Measurements from ENCODE around the gene CPXM2.

CPXM2 gene

DNA sequence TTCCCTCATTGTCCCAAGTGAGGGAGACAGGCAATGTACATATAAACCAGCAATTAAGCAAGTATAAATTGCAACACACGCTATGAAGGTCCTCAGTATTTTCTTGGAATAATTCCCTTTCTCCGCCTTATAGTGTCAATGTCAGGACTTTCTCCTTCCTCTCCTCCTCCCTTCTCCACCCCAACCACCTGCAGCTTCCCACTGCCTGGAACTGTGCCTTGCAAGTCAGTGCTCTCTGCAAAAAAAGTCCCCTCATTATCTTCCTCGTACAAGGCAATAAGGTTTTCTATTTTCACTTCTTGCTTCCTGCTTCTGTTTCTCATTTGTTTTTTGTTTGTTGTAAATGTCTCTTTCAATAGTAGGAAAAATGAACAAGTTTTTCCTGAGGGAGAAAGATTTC, 113.7 kb downstream of the CPXM2 start:
- DNase-seq (ENCODE audit: low spot score): no peak
- FAIRE-seq: no peak

DNA sequence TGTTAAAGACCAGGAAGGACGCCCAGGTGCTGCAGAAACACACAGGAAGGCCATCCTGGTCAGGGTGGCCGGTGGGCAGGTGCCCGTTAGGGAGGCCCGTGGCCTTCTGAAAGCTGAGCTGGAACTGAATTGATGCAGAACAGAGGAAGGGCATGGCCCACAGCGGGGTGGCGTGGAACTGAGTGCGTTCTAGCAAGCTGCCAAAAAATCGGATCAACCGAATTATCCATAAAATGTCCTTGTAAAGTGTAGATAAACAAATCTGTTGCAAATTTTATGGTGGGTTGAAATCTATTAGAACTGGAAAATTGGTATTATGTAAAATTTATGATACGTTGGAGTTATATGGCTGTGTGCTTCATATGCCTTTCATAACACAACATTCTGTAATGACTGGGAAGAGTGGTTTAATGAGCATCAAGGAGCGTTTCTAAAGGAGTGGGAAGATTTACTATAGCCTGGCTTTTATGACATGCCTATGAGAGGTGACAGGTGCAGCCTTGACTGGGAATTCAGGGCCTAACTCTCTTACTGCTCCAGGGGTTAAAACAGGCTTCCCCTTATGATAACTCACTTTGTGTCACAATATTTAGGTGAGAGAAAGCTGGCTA, 117.4 kb downstream of the CPXM2 start:
- FAIRE-seq (no peak), DNase-seq (ENCODE audit: low spot score) (no peak)

DNA sequence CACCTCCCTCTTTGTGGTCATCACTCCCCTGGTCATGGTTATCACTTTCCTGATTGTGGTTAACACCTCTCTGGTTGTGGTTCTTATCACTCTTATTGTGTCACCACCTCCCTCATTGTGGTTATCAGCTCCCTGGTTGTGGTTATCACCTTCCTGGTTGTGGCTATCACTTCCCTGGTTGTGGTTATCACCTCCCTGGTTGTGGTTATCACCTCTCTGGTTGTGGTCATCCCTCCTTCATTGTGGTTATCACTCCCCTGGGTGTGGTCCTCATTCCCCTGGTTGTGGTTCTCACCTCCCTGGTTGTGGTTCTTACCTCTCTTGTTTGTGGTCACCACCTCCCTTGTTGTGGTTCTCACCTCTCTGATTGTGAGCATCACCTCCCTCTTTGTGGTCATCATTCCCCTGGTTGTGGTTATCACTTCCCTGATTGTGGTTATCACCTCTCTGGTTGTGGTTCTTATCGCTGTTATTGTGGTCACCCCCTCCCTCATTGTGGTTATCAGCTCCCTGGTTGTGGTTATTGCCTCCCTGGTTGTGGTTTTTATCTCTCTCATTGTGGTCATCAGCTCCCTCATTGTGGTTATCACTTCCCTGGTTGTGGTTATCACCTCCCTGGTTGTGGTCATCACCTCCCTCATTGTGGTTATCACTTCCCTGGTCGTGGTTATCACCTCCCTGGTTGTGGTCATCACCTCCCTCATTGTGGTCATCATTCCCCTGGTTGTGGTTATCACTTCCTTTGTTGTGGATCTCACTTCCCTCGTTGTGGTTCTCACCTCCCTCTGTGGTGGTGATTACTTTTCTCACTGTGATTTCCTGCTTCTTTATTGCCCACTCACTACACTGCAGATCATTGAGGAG, 118.7 kb downstream of the CPXM2 start:
- no peak for DNase-seq (ENCODE audit: low spot score)
- FAIRE-seq: no peak

DNA sequence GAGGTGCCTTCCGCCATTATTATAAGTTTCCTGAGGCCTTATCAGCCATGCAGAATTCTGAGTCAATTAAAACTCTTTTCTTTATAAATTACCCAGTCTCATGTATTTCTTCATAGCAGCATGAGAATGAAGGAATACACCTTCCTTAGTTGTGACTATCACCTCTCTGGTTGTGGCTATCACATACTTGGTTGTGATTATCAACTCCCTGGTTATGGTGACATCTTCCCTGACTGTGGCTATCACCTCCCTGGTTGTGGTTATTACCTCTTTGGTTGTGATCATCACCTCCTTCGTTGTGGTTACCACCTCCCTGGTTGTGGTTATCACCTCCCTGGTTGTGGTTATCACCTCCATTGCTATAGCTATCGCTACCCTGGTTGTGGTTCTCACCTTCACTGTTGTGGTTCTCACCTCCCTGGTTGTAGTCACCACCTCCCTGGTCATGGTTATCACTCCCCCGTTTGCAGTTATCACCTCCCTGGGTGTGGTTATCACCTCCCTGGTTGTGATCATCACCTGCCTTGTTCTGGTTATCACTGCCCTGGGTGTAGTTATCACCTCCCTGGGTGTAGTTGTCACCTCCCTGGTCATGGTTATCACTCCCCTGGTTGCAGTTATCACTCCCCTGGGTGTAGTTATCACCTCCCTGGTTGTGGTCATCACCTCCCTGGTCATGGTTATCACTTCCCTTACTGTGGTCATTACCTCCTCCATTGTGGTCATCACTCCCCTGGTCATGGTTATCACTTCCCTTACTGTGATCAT, 119.5 kb downstream of the CPXM2 start:
- no peak for FAIRE-seq
- DNase-seq (ENCODE audit: low spot score): no peak

DNA sequence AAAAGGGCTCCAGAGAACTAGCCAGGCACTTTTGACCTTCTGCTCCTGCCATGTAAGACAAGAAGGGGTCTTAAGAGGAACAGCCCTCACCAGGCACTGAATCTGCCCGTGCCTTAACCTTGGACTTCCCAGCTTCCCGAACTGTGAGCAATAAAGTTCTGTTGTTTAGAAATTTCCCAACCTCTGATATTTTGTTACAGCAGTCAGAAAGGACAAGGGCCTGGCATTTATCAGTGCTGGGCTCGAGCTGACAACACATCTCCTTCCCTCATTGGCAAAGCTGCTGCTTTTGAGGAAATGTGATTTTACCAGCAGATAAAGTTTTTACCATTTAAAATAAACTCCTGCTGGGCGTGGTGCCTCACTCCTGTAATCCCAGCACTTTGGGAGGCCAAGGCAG, 122.0 kb downstream of the CPXM2 start:
- no peak for DNase-seq (ENCODE audit: low spot score)
- FAIRE-seq: no peak

DNA sequence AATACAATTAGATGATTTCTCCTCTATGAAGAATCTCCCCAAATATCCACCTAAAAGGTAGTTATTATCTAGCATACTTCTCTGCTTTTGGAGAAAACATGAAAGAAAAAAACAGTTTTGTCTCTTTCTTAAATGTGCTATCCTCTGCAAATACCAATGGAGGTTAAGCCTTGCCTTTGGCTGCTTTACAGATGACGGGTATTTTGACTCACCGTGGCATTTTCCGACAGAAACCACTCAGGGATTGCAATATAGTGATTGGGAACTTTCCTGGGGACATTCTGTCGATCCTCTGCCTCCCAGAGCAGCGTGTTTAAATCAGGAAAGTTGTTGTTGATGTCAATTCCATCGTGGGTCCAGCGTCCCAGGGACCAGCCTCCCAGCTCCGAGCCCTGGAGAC, 124.8 kb downstream of the CPXM2 start:
- FAIRE-seq: no peak
- DNase-seq (ENCODE audit: low spot score): no peak

DNA sequence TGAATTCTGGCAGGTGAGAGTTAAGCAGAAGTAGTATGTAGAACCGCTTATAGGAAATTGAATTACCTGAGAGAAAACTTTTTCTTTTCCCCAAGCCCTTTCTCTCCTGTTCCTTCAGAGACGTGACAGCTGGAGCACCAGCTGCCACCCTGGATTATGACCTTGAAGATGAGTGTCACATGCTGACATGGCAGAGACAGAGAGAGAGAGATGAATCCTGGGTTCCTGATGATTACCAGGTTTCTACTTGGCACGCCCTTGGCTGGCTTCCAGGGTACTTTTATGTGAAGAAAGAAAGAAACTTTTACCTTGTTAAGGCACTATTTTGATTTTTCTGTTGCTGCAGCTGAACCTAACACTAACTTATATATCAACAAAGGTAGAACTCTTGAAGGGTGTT, 125.6 kb downstream of the CPXM2 start:
- FAIRE-seq: no peak
- DNase-seq (ENCODE audit: low spot score): no peak

DNA sequence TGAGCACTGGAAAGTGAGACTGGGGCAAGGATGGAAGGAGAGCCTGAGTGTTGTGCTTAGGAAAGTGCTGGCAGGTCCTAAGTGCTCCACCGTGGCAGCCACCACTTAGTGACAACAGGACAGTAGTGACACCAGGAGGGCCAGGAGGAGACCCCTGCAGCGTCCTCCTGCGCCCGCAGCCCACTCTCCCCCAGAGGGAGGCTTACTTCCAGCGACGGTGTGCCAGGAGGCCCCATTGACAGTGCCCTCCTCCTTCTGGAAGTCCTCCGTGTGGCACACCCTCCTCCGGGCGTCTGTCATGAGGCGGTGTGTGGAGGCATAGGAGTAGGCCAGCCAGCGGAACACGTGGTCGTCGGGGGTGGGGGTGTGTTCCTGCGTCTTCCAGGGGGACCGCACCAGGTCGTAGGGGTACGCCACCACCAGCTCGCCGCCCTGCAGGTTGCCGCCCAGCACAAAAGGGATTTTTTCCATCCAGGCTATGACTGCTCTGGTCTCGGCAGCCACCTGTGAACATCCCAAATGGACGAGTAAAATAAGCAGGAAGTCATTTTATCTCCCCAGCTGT, 129.9 kb downstream of the CPXM2 start:
- DNase-seq (ENCODE audit: low spot score): no peak
- FAIRE-seq: no peak

DNA sequence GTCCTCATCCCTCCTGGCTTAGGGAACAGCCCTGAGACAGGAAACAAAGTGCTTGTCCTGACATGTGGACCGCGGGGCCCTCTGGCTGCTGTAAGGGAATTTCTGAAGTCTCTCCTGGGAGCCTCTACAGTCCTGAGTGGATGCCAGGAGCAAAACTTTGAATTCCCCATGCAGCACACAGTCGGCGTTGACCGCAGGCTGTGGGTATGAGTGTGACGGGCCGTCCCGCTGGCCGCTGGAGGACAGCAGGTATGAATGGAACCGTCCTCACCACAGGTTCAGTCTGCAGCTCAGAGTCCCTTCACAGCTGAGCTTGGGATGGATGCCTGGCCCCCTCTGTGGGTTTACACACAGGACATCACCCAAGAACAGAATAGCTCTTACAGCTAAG, 130.6 kb downstream of the CPXM2 start:
- FAIRE-seq (no peak), DNase-seq (ENCODE audit: low spot score) (no peak)

DNA sequence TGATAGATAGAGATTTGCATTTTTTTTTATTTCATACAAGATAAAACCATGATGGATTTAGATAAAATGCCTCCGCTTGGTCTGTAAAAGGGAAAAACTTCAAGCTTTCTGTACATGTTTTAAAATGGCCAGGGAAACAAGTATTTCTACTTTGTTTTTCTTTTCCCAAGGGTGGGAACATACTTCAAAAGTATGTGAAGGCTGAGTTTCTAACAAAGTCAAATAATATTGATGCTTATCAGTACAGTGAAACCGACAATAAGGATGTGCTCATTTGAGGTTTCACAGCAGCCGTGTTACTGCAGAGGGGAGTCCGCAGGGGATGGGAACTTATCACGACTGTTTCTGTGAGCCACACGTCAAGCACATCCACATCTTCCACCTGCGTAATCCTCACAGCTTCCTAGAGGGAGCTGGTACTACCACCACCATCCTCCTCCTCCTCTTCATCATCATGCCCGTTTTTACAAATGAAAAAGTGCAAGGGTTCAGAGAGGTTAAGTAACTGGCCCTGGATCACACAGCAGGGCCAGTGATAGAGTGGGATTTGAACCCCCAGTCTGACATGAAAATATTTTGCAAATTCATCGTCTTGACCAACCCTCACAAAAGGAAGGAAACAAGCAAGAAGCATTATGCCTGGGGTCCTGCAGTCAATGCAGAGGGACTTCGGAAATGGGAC, 131.1 kb downstream of the CPXM2 start:
- no peak for FAIRE-seq
- DNase-seq (ENCODE audit: low spot score): no peak

DNA sequence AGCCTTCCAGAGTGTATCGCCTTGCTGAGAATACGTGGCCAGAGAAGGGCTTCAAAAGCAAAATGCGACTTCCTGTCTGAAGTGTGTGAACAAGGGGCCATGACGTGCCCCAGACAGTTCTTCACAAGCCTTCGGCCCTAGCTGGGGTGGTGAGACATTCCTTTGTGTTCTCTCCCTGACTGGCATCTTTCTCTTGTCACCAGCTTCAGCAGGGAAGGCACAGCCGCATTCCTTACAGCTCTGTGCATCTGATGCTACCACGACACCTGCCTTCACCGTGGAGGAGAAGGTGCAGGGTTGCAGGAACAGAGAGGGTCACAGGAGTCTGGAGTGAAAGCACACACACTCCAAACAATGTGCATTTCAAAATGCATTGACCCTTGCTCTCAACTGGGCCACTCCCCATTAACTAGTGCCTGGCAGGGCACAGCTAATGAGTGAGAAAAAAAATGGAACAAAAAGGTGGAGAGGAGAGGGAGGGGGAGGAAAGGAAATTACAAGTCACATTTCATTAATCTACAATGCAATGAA, 132.0 kb downstream of the CPXM2 start:
- no peak for FAIRE-seq
- DNase-seq (ENCODE audit: low spot score): no peak

DNA sequence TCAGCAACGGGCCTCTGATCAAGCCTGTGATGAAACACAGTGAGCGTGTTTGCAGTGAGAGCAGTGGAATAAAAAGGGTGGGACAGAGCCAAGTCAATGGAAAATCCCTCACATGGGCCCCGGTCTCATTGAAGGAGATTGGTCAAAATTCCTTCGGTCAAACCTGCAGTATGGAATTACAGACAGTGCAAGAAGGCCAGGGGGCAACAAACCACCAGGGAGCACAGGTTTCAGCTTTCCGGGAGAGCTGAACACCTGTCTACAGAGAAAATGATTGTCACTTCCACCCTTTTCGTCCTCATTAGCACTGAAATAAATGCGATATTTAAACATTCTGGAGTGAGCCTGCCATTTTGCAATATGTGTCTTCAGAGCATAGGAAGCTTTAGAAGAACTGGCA, 132.6 kb downstream of the CPXM2 start:
- DNase-seq (ENCODE audit: low spot score): no peak
- FAIRE-seq: no peak

DNA sequence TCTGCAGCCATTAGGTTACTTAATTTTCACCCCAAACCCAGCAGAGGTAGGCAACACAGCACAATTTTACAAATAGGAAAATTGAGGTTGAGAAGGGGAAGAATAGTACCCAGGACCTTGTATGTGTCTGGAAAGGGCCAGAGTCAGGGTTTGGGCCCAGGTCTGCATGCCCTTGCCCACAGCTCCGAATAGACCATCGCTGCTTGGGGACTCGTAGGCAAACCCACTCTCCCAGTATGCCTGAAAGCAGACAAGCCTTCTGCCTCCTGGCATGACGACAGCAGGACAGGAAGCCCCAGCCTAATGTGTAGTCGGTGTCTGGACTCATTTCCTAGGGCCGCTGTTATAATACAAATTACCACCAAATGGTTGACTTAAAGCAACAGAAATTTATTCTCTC, 133.8 kb downstream of the CPXM2 start:
- no peak for FAIRE-seq

DNA sequence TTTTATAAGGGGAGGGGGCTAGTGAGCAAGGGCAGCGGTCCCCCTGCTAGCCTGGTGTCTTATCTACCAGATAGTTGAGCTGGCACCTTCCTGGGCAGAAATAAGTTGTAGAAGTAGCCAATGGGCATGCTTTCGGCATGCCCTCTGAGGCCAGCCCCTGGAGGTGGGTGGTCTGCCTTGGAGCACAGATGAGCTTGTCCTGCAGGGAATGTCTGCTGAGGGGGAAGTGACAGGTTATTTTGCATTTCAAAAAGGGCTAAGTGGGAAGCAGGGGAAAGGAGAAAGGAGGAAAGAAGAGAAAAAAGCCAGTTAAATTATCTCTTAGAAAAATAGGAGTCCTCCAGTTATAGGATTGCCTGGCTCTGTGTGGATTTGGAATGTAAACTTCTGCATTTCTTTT, 136.5 kb downstream of the CPXM2 start:
- no peak for DNase-seq (ENCODE audit: low spot score)
- FAIRE-seq: no peak

More for the DNA sequence above, 133.8 kb downstream of the CPXM2 start:
- no peak for DNase-seq (ENCODE audit: low spot score)

DNA sequence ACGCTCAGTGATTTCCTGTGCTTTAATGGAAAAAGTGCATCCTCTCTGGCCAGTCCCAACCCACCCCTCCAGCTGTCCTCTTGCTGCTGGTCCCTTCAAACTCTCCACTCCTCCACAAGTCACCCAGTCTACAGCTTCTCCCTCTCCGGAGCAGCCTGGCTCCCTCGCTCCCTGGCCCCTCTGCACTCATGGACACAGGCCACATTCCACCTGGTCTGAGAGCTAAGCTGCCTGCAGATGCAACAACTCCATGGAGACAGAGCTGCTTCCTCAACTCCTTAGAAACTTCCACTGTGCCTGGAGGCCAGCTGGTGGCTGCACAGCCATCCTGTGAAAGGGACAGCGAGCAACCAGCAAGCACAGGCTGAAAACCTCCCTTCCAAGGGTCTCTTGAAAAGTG, 137.5 kb downstream of the CPXM2 start:
- DNase-seq (ENCODE audit: low spot score) (no peak), FAIRE-seq (no peak)

DNA sequence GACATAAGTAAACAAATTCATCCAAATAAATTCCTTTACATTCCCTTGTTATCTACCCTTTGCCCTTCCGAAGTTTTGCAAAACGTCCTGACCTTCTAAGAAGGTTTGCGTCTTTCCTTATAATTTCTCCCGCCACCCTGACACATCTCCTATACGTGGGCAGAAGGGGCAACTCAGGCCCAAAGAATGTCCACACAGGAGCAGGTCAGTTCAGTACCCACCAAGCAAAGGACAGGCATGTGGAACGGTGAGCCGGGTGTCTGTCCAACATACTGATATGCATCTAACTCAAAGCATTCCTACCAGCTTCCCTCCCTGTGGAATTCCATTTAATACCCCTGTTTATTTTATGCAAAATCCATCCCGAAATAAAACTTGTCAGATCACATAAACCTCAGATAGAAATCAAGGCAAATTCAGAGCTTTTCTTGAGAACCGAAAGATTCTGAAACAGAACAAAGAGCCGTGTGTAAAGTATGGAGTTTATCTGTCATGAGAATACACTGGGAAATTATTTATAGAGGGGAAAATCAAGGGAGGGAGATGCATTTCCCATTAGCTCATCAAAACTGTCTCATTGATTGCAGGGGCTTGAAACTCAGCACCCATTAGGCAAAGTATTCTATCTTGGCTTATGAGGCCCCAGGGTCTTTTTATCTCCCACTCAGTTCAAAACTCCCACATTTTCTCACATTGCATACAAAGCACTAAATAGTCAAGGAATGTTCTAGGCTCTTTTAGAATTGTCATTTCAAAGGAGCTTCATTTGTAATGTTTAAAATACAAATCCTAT, 140.1 kb downstream of the CPXM2 start:
- FAIRE-seq (no peak), DNase-seq (ENCODE audit: low spot score) (no peak)

DNA sequence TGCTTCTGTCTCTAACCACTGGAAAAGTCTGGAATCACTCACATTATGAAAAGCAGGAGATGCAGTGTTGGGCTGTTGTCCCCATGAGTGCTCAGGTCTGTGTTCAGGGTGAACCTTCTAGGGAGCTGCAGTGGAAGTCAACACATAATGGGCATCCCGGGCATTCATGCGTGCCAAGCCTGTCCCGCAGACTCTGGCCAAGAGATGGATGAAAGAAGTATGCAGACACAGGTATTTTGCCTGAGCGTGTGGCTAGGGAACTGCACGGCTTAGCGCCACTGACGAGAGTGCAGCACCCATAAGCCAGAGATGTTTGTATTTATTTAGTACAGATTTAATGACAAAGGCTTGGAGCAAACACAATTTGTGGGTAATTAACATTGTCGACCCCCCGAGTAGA, 140.7 kb downstream of the CPXM2 start:
- FAIRE-seq (no peak), DNase-seq (ENCODE audit: low spot score) (no peak)

DNA sequence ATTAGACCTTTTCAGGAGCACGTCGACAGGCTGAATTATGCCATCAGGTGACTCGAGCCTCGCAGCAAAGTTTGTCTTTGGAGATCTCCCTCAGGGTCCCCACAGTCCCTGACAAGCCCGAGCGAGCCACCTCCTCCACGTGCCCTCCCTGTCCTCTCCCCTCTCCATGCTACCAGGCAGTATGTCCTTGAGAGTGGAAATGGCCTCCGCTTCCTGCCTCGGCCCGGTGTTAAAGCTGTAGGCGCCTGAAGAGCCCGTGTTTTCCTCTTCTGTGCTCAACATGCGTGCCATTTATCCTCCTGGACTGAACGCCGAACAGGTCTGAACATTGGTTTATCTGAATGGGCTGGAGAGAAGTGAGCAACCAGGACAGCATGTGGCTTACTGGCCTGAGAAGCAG, 142.9 kb downstream of the CPXM2 start:
- DNase-seq (ENCODE audit: low spot score) (no peak), FAIRE-seq (no peak)

DNA sequence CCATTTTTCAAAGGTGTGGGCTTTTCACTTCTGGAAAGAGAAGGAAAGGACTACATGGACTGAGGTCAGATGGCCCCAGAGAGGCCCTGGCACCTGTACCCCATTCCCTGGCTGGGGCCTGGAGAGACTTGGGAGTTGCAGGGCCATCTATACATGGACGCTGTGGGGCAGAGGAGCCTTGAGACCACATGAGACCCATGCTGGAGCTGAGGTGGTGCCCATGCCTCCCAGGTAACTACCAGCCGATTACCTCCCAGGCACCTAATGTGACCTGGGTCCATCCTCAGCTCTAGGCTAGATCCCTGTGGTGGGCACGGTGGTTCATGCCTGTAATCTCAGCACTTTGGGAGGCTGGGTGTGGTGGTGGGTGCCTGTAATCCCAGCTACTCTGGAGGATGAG, 144.2 kb downstream of the CPXM2 start:
- no peak for DNase-seq (ENCODE audit: low spot score)
- no peak for FAIRE-seq

DNA sequence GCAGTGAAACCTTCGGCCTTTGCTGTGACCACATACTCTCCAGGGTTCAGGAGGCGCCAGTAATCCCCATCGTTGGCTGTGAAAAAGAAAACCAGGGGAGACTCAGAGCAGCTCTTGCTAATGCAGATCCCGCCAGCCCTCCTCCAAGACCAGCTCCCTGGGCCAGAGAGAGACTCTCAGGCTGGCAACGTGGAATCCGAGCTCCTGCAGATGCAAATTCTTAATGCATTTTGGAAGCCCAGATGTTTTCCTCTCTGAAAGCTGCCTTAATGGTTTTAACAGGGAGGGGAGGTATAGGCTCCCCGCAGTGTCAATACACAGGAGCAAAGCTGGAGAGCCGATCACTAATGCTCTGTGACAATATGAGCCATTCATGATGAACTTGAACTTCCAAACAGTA, 144.7 kb downstream of the CPXM2 start:
- FAIRE-seq: no peak
- no peak for DNase-seq (ENCODE audit: low spot score)

DNA sequence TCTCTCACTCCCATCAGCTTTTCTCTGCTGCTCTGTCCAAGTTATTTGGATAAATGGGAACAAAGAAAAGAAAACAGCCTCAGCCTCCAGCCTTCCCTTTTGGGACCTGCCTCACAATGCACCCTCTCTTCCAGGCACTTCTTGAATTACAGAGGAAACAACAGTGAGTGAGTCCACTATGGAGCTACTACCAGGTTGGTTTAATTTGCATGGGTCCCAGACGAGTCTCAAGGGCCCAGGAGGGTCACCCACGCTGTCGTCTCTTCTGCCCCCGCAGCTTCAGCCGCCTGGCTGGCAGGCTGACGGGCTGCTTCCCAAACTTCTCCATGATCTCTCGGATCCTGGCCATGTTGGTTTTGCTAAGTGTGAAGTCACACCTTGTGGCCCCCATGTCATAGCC, 145.1 kb downstream of the CPXM2 start:
- DNase-seq (ENCODE audit: low spot score) (no peak), FAIRE-seq (no peak)
